Activated CD8-positive, alpha-beta T cell treated with anti-CD3 and anti-CD28 coated beads for 36 hours (primary cell): ENCODE measurements around the gene NGRN. TPM values are rescaled to one million over a fixed set of nuclear protein-coding genes. Genes with fewer than 3 reads are reported as not detected.

Experiments used
- ATAC-seq: fragments of 200-7000 bp; cut with Tn5 transposase; one replicate; pipeline ENCODE4 v1.10.0; 2021; ENCODE audit warnings: mild to moderate bottlenecking, moderate library complexity
- CTCF ChIA-PET: fragments of 350-600 bp; sonication (Branson Sonifier 250); formaldehyde crosslinking; loops from one replicate; lab custom pipeline; 2021; ENCODE audit warnings: antibody characterized with exemption; lab: Charles Lee
- POLR2A ChIA-PET: fragments of 350-600 bp; sonication (Branson Sonifier 250); formaldehyde crosslinking; loops from one replicate; lab custom pipeline; 2021; ENCODE audit warnings: antibody characterized with exemption; lab: Charles Lee
- DNase-seq: peaks from one replicate; pipeline ENCODE4 v3.0.0-alpha.2; 2020
- H3K27ac Mint-ChIP-seq: one replicate; pipeline ENCODE4 v1.8.0; 2021; ENCODE audit warnings: mild to moderate bottlenecking, mixed read lengths
- H3K27me3 Mint-ChIP-seq: one replicate; pipeline ENCODE4 v1.8.0; 2021; ENCODE audit warnings: mixed read lengths
- H3K36me3 Mint-ChIP-seq: one replicate; pipeline ENCODE4 v1.8.0; 2021; ENCODE audit warnings: low read depth, mixed read lengths
- H3K4me1 Mint-ChIP-seq: one replicate; pipeline ENCODE4 v1.8.0; 2021; ENCODE audit warnings: low read depth, mixed read lengths
- H3K4me3 Mint-ChIP-seq: one replicate; pipeline ENCODE4 v1.8.0; 2021; ENCODE audit warnings: mild to moderate bottlenecking, moderate library complexity, mixed read lengths
- H3K9me3 Mint-ChIP-seq: one replicate; pipeline ENCODE4 v1.8.0; 2021; ENCODE audit warnings: mixed read lengths
- CTCF ChIP-seq: fragments of 200-600 bp; IDR thresholded peaks from one replicate; pipeline ENCODE4 v1.8.0; 2022; ENCODE audit warnings: antibody characterized with exemption, mild to moderate bottlenecking
- intact Hi-C: fragments of 100-400 bp; cut with micrococcal nuclease; formaldehyde crosslinking; loops from one replicate; pipeline ENCODE4 v1.10.0; 2022
- total RNA-seq, 2 experiments: library from RNA; stranded (reverse); gene quantifications; one replicate each; pipeline ENCODE4 v1.2.3, GENCODE V29; 2021

NGRN gene
- total RNA-seq = 10 to 100 TPM; 22.2 to 23.1 TPM

GRCh38 chr15:90265271-90266060 is at the start of gene NGRN:
TSS of gene NGRN (plus strand) at chr15:90265672. CDS start at chr15:90265713, 41 bp downstream.
- Mint-ChIP-seq H3K4me1 (peaks cover 32% of the 10 kb centered on the region), H3K4me3 (peak within 1 kb of the TSS; percentile 85), H3K36me3 (peaks cover 34% of the 10 kb centered on the region), H3K27ac (peak within 1 kb of the TSS; percentile 99), H3K27me3 (no peaks in the 10 kb centered on the region), H3K9me3 (no peaks in the 10 kb centered on the region)
- ChIA-PET POLR2A (interaction anchor here (0.5 to 1.8 kb wide), 14 partner anchors 8 to 667 kb away, joined by 3 to 9 read pairs (median 4); partner anchors contain the start of genes HDDC3 and TTLL13), CTCF (interaction anchor here (1.3 kb wide), 1 partner anchor 16 kb away, joined by 3 read pairs; no protein-coding TSS in a partner anchor)
- DNase-seq (peak; percentile 96), ATAC-seq (peak; percentile 89)
- intact Hi-C loops = loop anchor here (5.0 kb wide), 1 partner anchor 33 kb away; the partner anchor contains the start of genes CIB1 and GDPGP1
- TF ChIP-seq CTCF = no peak

DNA sequence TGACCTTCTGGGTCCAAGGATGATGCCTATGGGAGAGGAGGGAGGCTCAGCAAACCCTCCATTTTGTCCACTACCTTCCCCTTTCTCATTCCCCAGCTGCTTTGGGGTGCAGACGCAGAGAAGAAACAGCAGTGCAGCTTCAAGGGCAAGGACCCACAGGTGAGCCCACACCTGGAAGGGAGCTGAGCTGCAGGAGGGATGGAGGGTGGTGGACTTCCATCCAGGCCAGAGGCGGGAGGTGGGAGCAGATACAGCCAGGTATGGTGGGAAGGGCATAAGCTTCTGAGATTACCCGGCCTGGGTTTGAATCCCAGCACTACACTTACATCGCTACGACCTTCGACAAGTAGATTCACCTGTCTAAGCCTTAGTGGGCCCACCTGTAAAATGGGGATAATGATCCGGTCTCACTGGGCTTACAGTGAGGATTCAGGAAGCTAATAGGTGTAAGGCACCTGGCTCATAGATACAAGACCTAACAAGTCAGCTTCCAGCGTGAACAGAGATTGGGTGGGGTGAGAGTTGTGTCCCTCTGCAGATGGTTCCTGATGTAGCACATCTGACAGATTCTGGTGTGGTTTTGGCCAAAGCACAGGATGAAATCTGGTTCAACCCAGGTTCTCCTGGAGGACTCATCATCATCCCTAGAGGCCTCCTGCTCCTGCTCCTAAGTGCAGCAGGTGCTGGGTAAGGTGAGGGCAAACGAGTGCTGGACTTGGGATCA is 47.6 kb upstream of the NGRN start:
- ChIA-PET CTCF (interaction anchor here (0.7 to 2.5 kb wide), 6 partner anchors 15 to 78 kb away, joined by 3 to 13 read pairs (median 5); partner anchors contain the start of gene CIB1), POLR2A (interaction anchor here (1.2 to 1.4 kb wide), 2 partner anchors 17 to 48 kb away, joined by 3 read pairs; partner anchors contain the start of genes NGRN and SEMA4B)
- no peak for DNase-seq
- Mint-ChIP-seq H3K27me3 (no peaks in the 10 kb centered on the region), H3K9me3 (no peaks in the 10 kb centered on the region), H3K4me1 (peaks cover 11% of the 10 kb centered on the region), H3K36me3 (no peaks in the 10 kb centered on the region), H3K4me3 (no peak overlapping the region), H3K27ac (no peak overlapping the region)
- intact Hi-C loops = no loop called here
- no peak for TF ChIP-seq CTCF
- ATAC-seq = no peak

- Mint-ChIP-seq H3K27ac (no peak overlapping the region), H3K36me3 (no peaks in the 10 kb centered on the region), H3K4me3 (no peak overlapping the region), H3K27me3 (no peaks in the 10 kb centered on the region), H3K4me1 (peaks cover 8% of the 10 kb centered on the region), H3K9me3 (no peaks in the 10 kb centered on the region)
- ChIA-PET POLR2A (interaction anchor here (1.2 kb wide), 1 partner anchor 19 kb away, joined by 3 read pairs; the partner anchor contains the start of gene SEMA4B), CTCF (interaction anchor here (0.8 to 2.5 kb wide), 11 partner anchors 12 to 80 kb away, joined by 3 to 13 read pairs (median 4); partner anchors contain the start of gene CIB1)
- ATAC-seq (peak; percentile 94), DNase-seq (peak; percentile 82)
- intact Hi-C loops = no loop called here
- TF ChIP-seq CTCF = peak; percentile 72
Measured at GRCh38 chr15:90219421-90220141, 45.9 kb upstream of the NGRN start.

DNA sequence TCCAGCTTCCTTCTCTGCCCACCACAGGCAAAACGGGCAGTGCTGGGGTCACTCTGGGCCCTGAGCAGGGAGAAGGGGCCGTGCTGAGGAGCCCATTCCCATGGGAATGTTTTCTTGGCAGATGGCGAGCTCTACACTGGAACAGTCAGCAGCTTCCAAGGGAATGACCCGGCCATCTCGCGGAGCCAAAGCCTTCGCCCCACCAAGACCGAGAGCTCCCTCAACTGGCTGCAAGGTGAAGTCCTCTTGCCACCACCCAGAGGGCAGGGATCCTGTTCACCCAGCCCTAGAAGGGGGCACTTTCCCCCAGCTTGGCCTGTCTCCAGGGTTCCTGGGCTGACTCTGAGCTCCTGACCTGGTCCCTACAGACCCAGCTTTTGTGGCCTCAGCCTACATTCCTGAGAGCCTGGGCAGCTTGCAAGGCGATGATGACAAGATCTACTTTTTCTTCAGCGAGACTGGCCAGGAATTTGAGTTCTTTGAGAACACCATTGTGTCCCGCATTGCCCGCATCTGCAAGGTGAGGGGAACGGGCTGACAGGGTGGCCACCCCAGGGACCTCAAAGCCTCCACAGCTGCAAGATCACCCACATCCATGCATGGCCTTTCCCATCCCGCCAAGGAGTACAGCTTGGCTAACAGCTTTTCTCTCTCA is 44.1 kb upstream of the NGRN start:
- ATAC-seq = peak; percentile 61
- Mint-ChIP-seq H3K4me1 (peaks cover 8% of the 10 kb centered on the region), H3K9me3 (no peaks in the 10 kb centered on the region), H3K27ac (no peak overlapping the region), H3K27me3 (no peaks in the 10 kb centered on the region), H3K36me3 (no peaks in the 10 kb centered on the region), H3K4me3 (no peak overlapping the region)
- TF ChIP-seq CTCF = peak; percentile 41
- CTCF ChIA-PET = interaction anchor here (0.7 to 1.9 kb wide), 16 partner anchors 11 to 187 kb away, joined by 3 to 24 read pairs (median 4); partner anchors contain the start of genes CIB1, GDPGP1 and SEMA4B
- DNase-seq = peak; percentile 47
- POLR2A ChIA-PET = interaction anchor here (1.1 kb wide), 1 partner anchor 214 kb away, joined by 3 read pairs; no protein-coding TSS in a partner anchor
- intact Hi-C loops = no loop called here
